HEK293 (cell line): ENCODE results near the gene IRF6.

Experiments
- CTCF ChIA-PET: fragments of 350-600 bp; formaldehyde crosslinking; extraction: SDS; loops from one replicate; lab custom pipeline; 2021; ENCODE audit warnings: antibody characterized with exemption; lab: Yijun Ruan, JAX
- POLR2A ChIA-PET: fragments of 300-600 bp; formaldehyde crosslinking; extraction: SDS; loops from one replicate; lab custom pipeline; 2020; ENCODE audit warnings: antibody characterized with exemption, inconsistent platforms; lab: Yijun Ruan, JAX
- H3K27ac ChIP-seq: fragments of 200-500 bp; sonication (Bioruptor generic); 2 replicates; pipeline ENCODE4 v1.5.1; 2014; ENCODE audit warnings: low read depth, low read length, control low read depth, inconsistent platforms; ENCODE audit errors: extremely low read depth
- H3K36me3 ChIP-seq, 2 experiments: fragments of 200-500 bp in 1 of 2; sonication (Bioruptor generic) in 1 of 2; 1 replicate in 1 of 2; 2 replicates in 1 of 2; pipeline ENCODE4 v1.5.1; 2014 to 2017; ENCODE audit warnings: inconsistent platforms in 2 of 2, low read length in 2 of 2; ENCODE audit not compliant: control insufficient read depth in 2 of 2, insufficient read depth in 1 of 2
- H3K4me1 ChIP-seq: fragments of 200-500 bp; sonication (Bioruptor generic); 2 replicates; pipeline ENCODE4 v1.5.1; 2014; ENCODE audit warnings: mild to moderate bottlenecking, low read length, inconsistent platforms; ENCODE audit not compliant: control insufficient read depth, insufficient read depth
- H3K4me3 ChIP-seq: 2 replicates; pipeline ENCODE4 v1.5.1; 2011; ENCODE audit warnings: low read depth, mild to moderate bottlenecking, control low read depth, low read length, moderate library complexity
- H3K9me3 ChIP-seq: fragments of 200-500 bp; sonication (Bioruptor generic); 2 replicates; pipeline ENCODE4 v1.5.1; 2014; ENCODE audit warnings: low read depth, low read length, inconsistent platforms; ENCODE audit not compliant: control insufficient read depth, insufficient read depth
- FEZF1 ChIP-seq: fragments of 450-650 bp; formaldehyde crosslinking; IDR thresholded peaks from 2 replicates; pipeline ENCODE4 v1.5.1; 2016; ENCODE audit warnings: missing biosample characterization, missing genetic modification characterization
- HOXA7 ChIP-seq: sonication (generic); formaldehyde crosslinking; IDR thresholded peaks from 2 replicates; pipeline ENCODE4 v1.8.1; 2022; ENCODE audit warnings: missing genetic modification reagents, borderline replicate concordance
- KLF9 ChIP-seq: fragments of 450-650 bp; formaldehyde crosslinking; IDR thresholded peaks from 2 replicates; pipeline ENCODE4 v1.5.1; 2016; ENCODE audit warnings: missing biosample characterization, missing genetic modification characterization, low read depth
- TCF7L2 ChIP-seq: IDR thresholded peaks from 2 replicates; pipeline ENCODE4 v1.6.1; 2011; ENCODE audit warnings: low read depth, mild to moderate bottlenecking, inconsistent platforms, low read length, moderate library complexity, borderline replicate concordance
- WT1 ChIP-seq: fragments of 450-650 bp; formaldehyde crosslinking; IDR thresholded peaks from 2 replicates; pipeline ENCODE4 v1.5.1; 2016; ENCODE audit warnings: missing biosample characterization, missing genetic modification characterization
- ZFP41 ChIP-seq: fragments of 450-650 bp; formaldehyde crosslinking; IDR thresholded peaks from 2 replicates; pipeline ENCODE4 v1.5.1; 2016; ENCODE audit warnings: missing biosample characterization, missing genetic modification characterization, borderline replicate concordance
- ZIC2 ChIP-seq: fragments of 450-650 bp; formaldehyde crosslinking; IDR thresholded peaks from 2 replicates; pipeline ENCODE4 v1.5.1; 2016; ENCODE audit warnings: missing biosample characterization, missing genetic modification characterization
- ZNF146 ChIP-seq: fragments of 450-650 bp; formaldehyde crosslinking; IDR thresholded peaks from 2 replicates; pipeline ENCODE4 v1.5.1; 2016; ENCODE audit warnings: missing biosample characterization, missing genetic modification characterization
- ZNF221 ChIP-seq: fragments of 450-650 bp; formaldehyde crosslinking; IDR thresholded peaks from 2 replicates; pipeline ENCODE4 v1.5.1; 2017; ENCODE audit warnings: missing biosample characterization, missing genetic modification characterization, borderline replicate concordance
- ZNF292 ChIP-seq: fragments of 450-650 bp; formaldehyde crosslinking; IDR thresholded peaks from 2 replicates; pipeline ENCODE4 v1.5.1; 2016; ENCODE audit warnings: low read depth, missing biosample characterization, missing genetic modification characterization, borderline replicate concordance
- ZNF350 ChIP-seq: fragments of 450-650 bp; formaldehyde crosslinking; IDR thresholded peaks from 2 replicates; pipeline ENCODE4 v1.5.0; 2017; ENCODE audit warnings: missing biosample characterization, mild to moderate bottlenecking, missing genetic modification characterization
- ZNF501 ChIP-seq: fragments of 450-650 bp; formaldehyde crosslinking; IDR thresholded peaks from 2 replicates; pipeline ENCODE4 v1.5.1; 2016; ENCODE audit warnings: missing biosample characterization, missing genetic modification characterization
- ZNF600 ChIP-seq: fragments of 450-650 bp; formaldehyde crosslinking; IDR thresholded peaks from 2 replicates; pipeline ENCODE4 v1.5.1; 2016; ENCODE audit warnings: missing biosample characterization, missing genetic modification characterization
- ZNF660 ChIP-seq: fragments of 450-650 bp; IDR thresholded peaks from 2 replicates; pipeline ENCODE4 v1.5.1; 2018; ENCODE audit warnings: missing biosample characterization, mild to moderate bottlenecking, missing genetic modification characterization
- ZNF76 ChIP-seq: fragments of 450-650 bp; formaldehyde crosslinking; IDR thresholded peaks from 2 replicates; pipeline ENCODE4; 2016; ENCODE audit warnings: low read depth, missing biosample characterization, missing genetic modification characterization, borderline replicate concordance
- ZNF776 ChIP-seq: fragments of 450-650 bp; formaldehyde crosslinking; IDR thresholded peaks from 2 replicates; pipeline ENCODE4 v1.5.0; 2017; ENCODE audit warnings: missing biosample characterization, missing genetic modification characterization, borderline replicate concordance
- ZNF791 ChIP-seq: fragments of 450-650 bp; formaldehyde crosslinking; IDR thresholded peaks from 2 replicates; pipeline ENCODE4 v1.5.1; 2016; ENCODE audit warnings: missing biosample characterization, missing genetic modification characterization
- ZNF830 ChIP-seq: fragments of 450-650 bp; IDR thresholded peaks from 2 replicates; pipeline ENCODE4 v1.5.0; 2018; ENCODE audit warnings: missing biosample characterization, missing genetic modification characterization, low read depth, mild to moderate bottlenecking, moderate library complexity
- ZSCAN23 ChIP-seq: fragments of 450-650 bp; formaldehyde crosslinking; IDR thresholded peaks from 2 replicates; pipeline ENCODE4 v1.5.1; 2016; ENCODE audit warnings: missing biosample characterization, missing genetic modification characterization
- TF ChIP-seq, protein P1 (sequence below): fragments of 450-650 bp; formaldehyde crosslinking; IDR thresholded peaks from 2 replicates; pipeline ENCODE4 v1.5.1; 2016; ENCODE audit warnings: missing biosample characterization, missing genetic modification characterization
- TF ChIP-seq, protein P2 (sequence below): fragments of 450-650 bp; formaldehyde crosslinking; IDR thresholded peaks from 2 replicates; pipeline ENCODE4 v1.5.1; 2016; ENCODE audit warnings: missing biosample characterization, missing genetic modification characterization
- TF ChIP-seq, protein P3 (sequence below): fragments of 450-650 bp; formaldehyde crosslinking; IDR thresholded peaks from 2 replicates; pipeline ENCODE4 v1.5.1; 2016; ENCODE audit warnings: missing biosample characterization, missing genetic modification characterization, borderline replicate concordance
- TF ChIP-seq, protein P4 (sequence below): fragments of 450-650 bp; formaldehyde crosslinking; IDR thresholded peaks from 2 replicates; pipeline ENCODE4 v1.5.1; 2016; ENCODE audit warnings: missing biosample characterization, missing genetic modification characterization
- TF ChIP-seq, protein P5 (sequence below): fragments of 450-650 bp; IDR thresholded peaks from 2 replicates; pipeline ENCODE4 v1.5.1; 2018; ENCODE audit warnings: missing biosample characterization, missing genetic modification characterization
- TF ChIP-seq, protein P6 (sequence below): fragments of 450-650 bp; formaldehyde crosslinking; IDR thresholded peaks from 2 replicates; pipeline ENCODE4 v1.5.1; 2016; ENCODE audit warnings: missing biosample characterization, missing genetic modification characterization, low read depth

Gene IRF6

DNA sequence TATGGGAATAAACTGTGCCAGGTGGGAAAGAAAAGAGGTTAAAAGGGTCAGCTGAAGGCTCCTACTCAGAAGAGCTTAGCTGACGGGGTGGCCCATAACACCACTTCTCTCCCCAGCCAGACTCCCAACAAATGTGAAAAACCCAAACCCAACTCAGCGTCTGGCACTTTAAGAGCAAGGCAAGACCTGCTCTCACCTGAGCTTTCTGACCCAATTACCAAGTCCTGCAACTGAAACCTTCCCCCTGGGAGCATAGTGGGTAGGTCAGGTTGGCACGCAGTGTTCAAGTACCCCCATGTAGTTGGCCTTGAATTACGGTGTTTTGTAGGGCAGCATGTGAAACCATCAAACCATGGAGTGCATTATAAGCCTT is 3.2 kb downstream of the IRF6 start:
- ChIA-PET CTCF (interaction anchor here (0.6 to 6.5 kb wide), 4 partner anchors 10 to 24 kb away, joined by 3 to 49 read pairs (median 3); no protein-coding TSS in a partner anchor), POLR2A (interaction anchor here (2.4 to 2.5 kb wide), 2 partner anchors 19 to 25 kb away, joined by 6 to 12 read pairs; partner anchors contain the start of genes C1orf74 and UTP25)
- H3K9me3 ChIP-seq = no peaks in the 10 kb centered on the region
- no peak for TF ChIP-seq TCF7L2
- no peak for TF ChIP-seq ZNF830 (tag by site-specific recombination)
- TF ChIP-seq, protein P1, sequence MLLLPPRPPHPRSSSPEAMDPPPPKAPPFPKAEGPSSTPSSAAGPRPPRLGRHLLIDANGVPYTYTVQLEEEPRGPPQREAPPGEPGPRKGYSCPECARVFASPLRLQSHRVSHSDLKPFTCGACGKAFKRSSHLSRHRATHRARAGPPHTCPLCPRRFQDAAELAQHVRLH = no peak
- TF ChIP-seq ZIC2 = no peak
- TF ChIP-seq ZNF501 (tag by site-specific recombination) = no peak
- no peak for TF ChIP-seq ZNF791 (tag by site-specific recombination)
- TF ChIP-seq WT1 (tag by site-specific recombination) = no peak
- no peak for TF ChIP-seq ZNF350 (tag by site-specific recombination)
- TF ChIP-seq, protein P2, sequence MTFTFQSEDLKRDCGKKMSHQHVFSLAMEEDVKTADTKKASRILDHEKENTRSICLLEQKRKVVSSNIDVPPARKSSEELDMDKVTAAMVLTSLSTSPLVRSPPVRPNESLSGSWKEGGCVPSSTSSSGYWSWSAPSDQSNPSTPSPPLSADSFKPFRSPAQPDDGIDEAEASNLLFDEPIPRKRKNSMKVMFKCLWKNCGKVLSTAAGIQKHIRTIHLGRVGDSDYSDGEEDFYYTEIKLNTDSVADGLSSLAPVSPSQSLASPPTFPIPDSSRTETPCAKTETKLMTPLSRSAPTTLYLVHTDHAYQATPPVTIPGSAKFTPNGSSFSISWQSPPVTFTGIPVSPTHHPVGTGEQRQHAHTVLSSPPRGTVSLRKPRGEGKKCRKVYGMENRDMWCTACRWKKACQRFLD (tag by site-specific recombination) = no peak
- TF ChIP-seq ZFP41 (tag by site-specific recombination) = no peak
- no peak for TF ChIP-seq ZNF660 (tag by site-specific recombination)
- TF ChIP-seq ZSCAN23 (tag by site-specific recombination) = no peak
- TF ChIP-seq, protein P3, sequence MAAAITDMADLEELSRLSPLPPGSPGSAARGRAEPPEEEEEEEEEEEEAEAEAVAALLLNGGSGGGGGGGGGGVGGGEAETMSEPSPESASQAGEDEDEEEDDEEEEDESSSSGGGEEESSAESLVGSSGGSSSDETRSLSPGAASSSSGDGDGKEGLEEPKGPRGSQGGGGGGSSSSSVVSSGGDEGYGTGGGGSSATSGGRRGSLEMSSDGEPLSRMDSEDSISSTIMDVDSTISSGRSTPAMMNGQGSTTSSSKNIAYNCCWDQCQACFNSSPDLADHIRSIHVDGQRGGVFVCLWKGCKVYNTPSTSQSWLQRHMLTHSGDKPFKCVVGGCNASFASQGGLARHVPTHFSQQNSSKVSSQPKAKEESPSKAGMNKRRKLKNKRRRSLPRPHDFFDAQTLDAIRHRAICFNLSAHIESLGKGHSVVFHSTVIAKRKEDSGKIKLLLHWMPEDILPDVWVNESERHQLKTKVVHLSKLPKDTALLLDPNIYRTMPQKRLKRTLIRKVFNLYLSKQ (tag by site-specific recombination) = no peak
- H3K27ac ChIP-seq = no peak overlapping the region
- no peak overlapping the region for H3K4me3 ChIP-seq
- H3K36me3 ChIP-seq = no peaks in the 10 kb centered on the region
- H3K4me1 ChIP-seq = peaks cover 19% of the 10 kb centered on the region

DNA sequence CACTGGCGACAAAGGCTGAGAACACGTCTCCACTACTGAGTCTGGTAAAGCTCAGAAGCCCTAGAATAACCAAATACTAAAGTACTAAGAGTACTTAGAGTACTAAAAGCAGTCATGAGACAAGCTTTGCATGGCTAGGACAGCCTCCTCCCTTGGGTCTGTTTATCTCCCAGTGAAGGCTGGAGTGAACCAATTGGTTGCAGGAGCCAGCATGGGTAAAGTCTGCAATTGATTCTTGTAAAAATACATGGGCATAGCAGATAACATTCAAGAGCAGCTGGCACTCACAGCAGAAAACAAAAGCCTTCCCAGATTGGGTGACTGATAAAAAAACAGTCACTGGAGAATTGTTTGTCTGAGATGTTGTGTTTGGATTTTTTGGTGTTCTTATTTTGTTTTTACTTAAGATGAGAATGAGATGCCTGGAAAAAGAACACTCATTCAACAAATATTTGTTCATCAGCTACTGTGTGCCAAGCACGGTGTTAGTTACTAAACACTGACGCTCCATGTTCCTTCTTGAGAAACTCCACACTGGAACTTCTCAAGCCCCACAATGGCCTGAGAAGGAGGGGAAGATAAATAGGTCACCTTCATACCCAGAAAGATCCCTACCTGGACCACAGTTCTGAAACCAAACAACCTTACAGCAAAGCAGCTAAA is 3.7 kb downstream of the IRF6 start:
- ChIA-PET CTCF (interaction anchor here (0.6 to 6.5 kb wide), 5 partner anchors 20 to 222 kb away, joined by 3 to 49 read pairs (median 3); no protein-coding TSS in a partner anchor), POLR2A (interaction anchor here (2.4 to 2.5 kb wide), 2 partner anchors 18 to 25 kb away, joined by 6 to 12 read pairs; partner anchors contain the start of genes C1orf74 and UTP25)
- peaks cover 18% of the 10 kb centered on the region for H3K4me1 ChIP-seq
- no peak overlapping the region for H3K27ac ChIP-seq
- H3K4me3 ChIP-seq = no peak overlapping the region
- no peaks in the 10 kb centered on the region for H3K36me3 ChIP-seq
- H3K9me3 ChIP-seq = no peaks in the 10 kb centered on the region
- TF ChIP-seq ZNF600 (tag by site-specific recombination) = no peak
- no peak for TF ChIP-seq ZNF776 (tag by site-specific recombination)
- TF ChIP-seq HOXA7 (CRISPR knock-in tag) = no peak
- no peak for TF ChIP-seq ZNF292 (tag by site-specific recombination)
- TF ChIP-seq, protein P4, sequence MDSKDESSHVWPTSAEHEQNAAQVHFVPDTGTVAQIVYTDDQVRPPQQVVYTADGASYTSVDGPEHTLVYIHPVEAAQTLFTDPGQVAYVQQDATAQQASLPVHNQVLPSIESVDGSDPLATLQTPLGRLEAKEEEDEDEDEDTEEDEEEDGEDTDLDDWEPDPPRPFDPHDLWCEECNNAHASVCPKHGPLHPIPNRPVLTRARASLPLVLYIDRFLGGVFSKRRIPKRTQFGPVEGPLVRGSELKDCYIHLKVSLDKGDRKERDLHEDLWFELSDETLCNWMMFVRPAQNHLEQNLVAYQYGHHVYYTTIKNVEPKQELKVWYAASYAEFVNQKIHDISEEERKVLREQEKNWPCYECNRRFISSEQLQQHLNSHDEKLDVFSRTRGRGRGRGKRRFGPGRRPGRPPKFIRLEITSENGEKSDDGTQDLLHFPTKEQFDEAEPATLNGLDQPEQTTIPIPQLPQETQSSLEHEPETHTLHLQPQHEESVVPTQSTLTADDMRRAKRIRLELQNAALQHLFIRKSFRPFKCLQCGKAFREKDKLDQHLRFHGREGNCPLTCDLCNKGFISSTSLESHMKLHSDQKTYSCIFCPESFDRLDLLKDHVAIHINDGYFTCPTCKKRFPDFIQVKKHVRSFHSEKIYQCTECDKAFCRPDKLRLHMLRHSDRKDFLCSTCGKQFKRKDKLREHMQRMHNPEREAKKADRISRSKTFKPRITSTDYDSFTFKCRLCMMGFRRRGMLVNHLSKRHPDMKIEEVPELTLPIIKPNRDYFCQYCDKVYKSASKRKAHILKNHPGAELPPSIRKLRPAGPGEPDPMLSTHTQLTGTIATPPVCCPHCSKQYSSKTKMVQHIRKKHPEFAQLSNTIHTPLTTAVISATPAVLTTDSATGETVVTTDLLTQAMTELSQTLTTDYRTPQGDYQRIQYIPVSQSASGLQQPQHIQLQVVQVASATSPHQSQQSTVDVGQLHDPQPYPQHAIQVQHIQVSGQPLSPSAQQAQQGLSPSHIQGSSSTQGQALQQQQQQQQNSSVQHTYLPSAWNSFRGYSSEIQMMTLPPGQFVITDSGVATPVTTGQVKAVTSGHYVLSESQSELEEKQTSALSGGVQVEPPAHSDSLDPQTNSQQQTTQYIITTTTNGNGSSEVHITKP (tag by site-specific recombination) = peak; percentile 80
- no peak for TF ChIP-seq ZNF221 (tag by site-specific recombination)
- TF ChIP-seq, protein P5, sequence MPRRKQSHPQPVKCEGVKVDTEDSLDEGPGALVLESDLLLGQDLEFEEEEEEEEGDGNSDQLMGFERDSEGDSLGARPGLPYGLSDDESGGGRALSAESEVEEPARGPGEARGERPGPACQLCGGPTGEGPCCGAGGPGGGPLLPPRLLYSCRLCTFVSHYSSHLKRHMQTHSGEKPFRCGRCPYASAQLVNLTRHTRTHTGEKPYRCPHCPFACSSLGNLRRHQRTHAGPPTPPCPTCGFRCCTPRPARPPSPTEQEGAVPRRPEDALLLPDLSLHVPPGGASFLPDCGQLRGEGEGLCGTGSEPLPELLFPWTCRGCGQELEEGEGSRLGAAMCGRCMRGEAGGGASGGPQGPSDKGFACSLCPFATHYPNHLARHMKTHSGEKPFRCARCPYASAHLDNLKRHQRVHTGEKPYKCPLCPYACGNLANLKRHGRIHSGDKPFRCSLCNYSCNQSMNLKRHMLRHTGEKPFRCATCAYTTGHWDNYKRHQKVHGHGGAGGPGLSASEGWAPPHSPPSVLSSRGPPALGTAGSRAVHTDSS = no peak
- TF ChIP-seq, protein P6, sequence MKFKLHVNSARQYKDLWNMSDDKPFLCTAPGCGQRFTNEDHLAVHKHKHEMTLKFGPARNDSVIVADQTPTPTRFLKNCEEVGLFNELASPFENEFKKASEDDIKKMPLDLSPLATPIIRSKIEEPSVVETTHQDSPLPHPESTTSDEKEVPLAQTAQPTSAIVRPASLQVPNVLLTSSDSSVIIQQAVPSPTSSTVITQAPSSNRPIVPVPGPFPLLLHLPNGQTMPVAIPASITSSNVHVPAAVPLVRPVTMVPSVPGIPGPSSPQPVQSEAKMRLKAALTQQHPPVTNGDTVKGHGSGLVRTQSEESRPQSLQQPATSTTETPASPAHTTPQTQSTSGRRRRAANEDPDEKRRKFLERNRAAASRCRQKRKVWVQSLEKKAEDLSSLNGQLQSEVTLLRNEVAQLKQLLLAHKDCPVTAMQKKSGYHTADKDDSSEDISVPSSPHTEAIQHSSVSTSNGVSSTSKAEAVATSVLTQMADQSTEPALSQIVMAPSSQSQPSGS (tag by site-specific recombination) = no peak
- TF ChIP-seq ZNF76 = no peak
- TF ChIP-seq ZNF146 (tag by site-specific recombination) = no peak
- TF ChIP-seq FEZF1 = 0 out of 2 replicates have a peak, but pooled peaks have one; percentile 8
- no peak for TF ChIP-seq KLF9 (tag by site-specific recombination)
